ENCODE data around the gene SNED1.

DNA sequence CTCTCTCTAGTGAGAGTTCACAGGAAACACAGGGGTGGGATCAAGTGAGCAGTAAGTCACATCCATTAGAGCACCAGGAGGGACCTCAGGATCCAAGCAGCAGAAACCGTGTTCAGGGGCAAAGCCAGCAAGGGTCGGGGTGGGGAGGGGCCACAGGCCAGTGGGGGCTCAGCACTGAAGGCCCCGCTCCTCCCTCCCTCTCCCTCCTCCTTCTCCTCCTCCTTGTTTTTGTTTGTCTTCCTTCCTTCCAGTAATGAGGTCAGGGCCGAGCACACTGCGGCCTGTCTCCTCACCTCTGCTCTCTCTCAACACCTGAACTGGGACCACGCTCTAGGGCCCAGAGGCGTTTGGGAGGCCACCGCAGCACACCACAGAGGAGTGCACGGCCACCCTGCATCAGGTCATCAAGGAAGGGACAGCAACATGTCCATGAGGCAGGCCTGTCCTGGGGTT, 82.8 kb downstream of the SNED1 start:
- TF ChIP-seq, protein P1, sequence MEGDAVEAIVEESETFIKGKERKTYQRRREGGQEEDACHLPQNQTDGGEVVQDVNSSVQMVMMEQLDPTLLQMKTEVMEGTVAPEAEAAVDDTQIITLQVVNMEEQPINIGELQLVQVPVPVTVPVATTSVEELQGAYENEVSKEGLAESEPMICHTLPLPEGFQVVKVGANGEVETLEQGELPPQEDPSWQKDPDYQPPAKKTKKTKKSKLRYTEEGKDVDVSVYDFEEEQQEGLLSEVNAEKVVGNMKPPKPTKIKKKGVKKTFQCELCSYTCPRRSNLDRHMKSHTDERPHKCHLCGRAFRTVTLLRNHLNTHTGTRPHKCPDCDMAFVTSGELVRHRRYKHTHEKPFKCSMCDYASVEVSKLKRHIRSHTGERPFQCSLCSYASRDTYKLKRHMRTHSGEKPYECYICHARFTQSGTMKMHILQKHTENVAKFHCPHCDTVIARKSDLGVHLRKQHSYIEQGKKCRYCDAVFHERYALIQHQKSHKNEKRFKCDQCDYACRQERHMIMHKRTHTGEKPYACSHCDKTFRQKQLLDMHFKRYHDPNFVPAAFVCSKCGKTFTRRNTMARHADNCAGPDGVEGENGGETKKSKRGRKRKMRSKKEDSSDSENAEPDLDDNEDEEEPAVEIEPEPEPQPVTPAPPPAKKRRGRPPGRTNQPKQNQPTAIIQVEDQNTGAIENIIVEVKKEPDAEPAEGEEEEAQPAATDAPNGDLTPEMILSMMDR (IDR thresholded peaks at IDR 0.05; ENCODE audit: low read depth, low read length, missing input control), result no peak
- no peak for TF ChIP-seq EGR1 (IDR thresholded peaks at IDR 0.05; ENCODE audit: low read depth in 2 of 2)
- TF ChIP-seq, protein P2, sequence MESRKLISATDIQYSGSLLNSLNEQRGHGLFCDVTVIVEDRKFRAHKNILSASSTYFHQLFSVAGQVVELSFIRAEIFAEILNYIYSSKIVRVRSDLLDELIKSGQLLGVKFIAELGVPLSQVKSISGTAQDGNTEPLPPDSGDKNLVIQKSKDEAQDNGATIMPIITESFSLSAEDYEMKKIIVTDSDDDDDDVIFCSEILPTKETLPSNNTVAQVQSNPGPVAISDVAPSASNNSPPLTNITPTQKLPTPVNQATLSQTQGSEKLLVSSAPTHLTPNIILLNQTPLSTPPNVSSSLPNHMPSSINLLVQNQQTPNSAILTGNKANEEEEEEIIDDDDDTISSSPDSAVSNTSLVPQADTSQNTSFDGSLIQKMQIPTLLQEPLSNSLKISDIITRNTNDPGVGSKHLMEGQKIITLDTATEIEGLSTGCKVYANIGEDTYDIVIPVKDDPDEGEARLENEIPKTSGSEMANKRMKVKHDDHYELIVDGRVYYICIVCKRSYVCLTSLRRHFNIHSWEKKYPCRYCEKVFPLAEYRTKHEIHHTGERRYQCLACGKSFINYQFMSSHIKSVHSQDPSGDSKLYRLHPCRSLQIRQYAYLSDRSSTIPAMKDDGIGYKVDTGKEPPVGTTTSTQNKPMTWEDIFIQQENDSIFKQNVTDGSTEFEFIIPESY (IDR thresholded peaks at IDR 0.05), result no peak
- no peak for TF ChIP-seq TAF1 (conservative IDR thresholded peaks at IDR 0.05)
- TF ChIP-seq, protein P3, sequence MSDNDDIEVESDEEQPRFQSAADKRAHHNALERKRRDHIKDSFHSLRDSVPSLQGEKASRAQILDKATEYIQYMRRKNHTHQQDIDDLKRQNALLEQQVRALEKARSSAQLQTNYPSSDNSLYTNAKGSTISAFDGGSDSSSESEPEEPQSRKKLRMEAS (IDR thresholded peaks at IDR 0.05), result no peak
